Ovary (tissue), 9 donors: ENCODE results near the gene MCMBP. TPM values are rescaled to one million over a fixed set of nuclear protein-coding genes. Genes with fewer than 3 reads are reported as not detected.
"Not testable (repeated sequence)": the region's sequence is repeated elsewhere in the genome, so short reads cannot be mapped to it uniquely, and the experiment has no call there.

Experiments used
- DNase-seq, 5 donors: peaks; one replicate each; pipeline ENCODE4 v3.0.0-alpha.2; 2019 to 2020
- H3K27ac ChIP-seq, 2 donors: fragments of 200-600 bp; one replicate each; pipeline versions ENCODE4 v1.5.1 to v1.8.0; 2019 to 2022
- H3K27me3 ChIP-seq: fragments of 200-600 bp; one replicate; pipeline ENCODE4 v1.8.0; 2022
- H3K36me3 ChIP-seq: fragments of 200-600 bp; sonication (generic); one replicate; pipeline ENCODE4 v1.5.1; 2019
- H3K4me1 ChIP-seq: one replicate; pipeline ENCODE4 v1.8.1; 2013; ENCODE audit warnings: mild to moderate bottlenecking, moderate library complexity; ENCODE audit not compliant: insufficient read depth
- H3K4me3 ChIP-seq: fragments of 200-600 bp; sonication (generic); one replicate; pipeline ENCODE4 v1.5.1; 2017
- H3K9me3 ChIP-seq, 2 donors: fragments of 200-600 bp in 1 of 2; sonication (generic) in 1 of 2; one replicate each; pipeline versions ENCODE4 v1.5.1 to v1.8.1; 2013 to 2019; ENCODE audit warnings: mild to moderate bottlenecking in 1 of 2, moderate library complexity in 1 of 2
- EP300 ChIP-seq: sonication (generic); formaldehyde crosslinking; IDR thresholded peaks from one replicate; pipeline ENCODE4 v1.6.1; 2017; ENCODE audit warnings: antibody characterized with exemption
- POLR2A ChIP-seq: fragments of 450-650 bp; IDR thresholded peaks from one replicate; pipeline ENCODE4 v1.6.1; 2017; ENCODE audit warnings: antibody characterized with exemption, mild to moderate bottlenecking, moderate library complexity
- WGBS, 3 donors: extraction: QIAGEN DNeasy Blood & Tissue Kit in 1 of 3; methylation state at CpG; one replicate each; pipeline versions ENCODE4 v1.1.5 to v1.1.7; 2013 to 2017; 5-methylcytosine and 5-hydroxymethylcytosine counted together
- intact Hi-C, 4 donors: fragments of 100-400 bp; cut with DNase I; formaldehyde crosslinking; loops; one replicate each; pipeline versions ENCODE4 v1.11.0 to v1.15.1; 2022 to 2023
- polyA plus RNA-seq, 2 donors: library from polyadenylated mRNA; stranded (reverse); fragments of 200-250 nt in 1 of 2; fragments of 350-450 nt in 1 of 2; fragmentation: Illumina TruSeq in 1 of 2; extraction: RNeasy Lipid Tissue Mini Kit (QIAGEN cat#74804) in 1 of 2; gene quantifications; one replicate each; pipeline ENCODE4 v1.2.3, GENCODE V29; 2013 to 2014
- total RNA-seq, 7 donors: library from RNA; depleted of rRNA in 2 of 7; stranded (reverse); fragments of >200 nt in 2 of 7; fragmentation: NEBNext Ultra II Directional in 3 of 7; extraction: Animal tissue kit (Norgen Biotek cat#: 25700) in 3 of 7; gene quantifications; one replicate each; pipeline versions ENCODE4 v1.1.0 to v1.2.4, GENCODE V29; 2016 to 2023
- TF ChIP-seq, protein P1 (sequence below), 3 donors: fragments of 450-650 bp in 2 of 3; fragments of 200-600 bp in 1 of 3; IDR thresholded peaks; one replicate each; pipeline versions ENCODE4 v1.5.1 to v1.8.0; 2016 to 2022; ENCODE audit warnings: antibody characterized with exemption in 3 of 3, mild to moderate bottlenecking in 1 of 3
- donor health status: DM: no; HTN: no; CAD: no; lungs with moderate emphysema.
- donor health status: DM: no; HTN: no; CAD: no.
- donor health status: Bipolar disorder and iron deficiency.
- donor health status: DM: yes; HTN: yes; CAD: no.
- donor health status: DM: no; HTN: no; CAD: no.
- donor health status: DM: yes; HTN: yes; CAD: no.

MCMBP gene
- total and polyA plus RNA-seq, 9 donors = 31.7 to 61.0 (median 50.6) TPM

DNA sequence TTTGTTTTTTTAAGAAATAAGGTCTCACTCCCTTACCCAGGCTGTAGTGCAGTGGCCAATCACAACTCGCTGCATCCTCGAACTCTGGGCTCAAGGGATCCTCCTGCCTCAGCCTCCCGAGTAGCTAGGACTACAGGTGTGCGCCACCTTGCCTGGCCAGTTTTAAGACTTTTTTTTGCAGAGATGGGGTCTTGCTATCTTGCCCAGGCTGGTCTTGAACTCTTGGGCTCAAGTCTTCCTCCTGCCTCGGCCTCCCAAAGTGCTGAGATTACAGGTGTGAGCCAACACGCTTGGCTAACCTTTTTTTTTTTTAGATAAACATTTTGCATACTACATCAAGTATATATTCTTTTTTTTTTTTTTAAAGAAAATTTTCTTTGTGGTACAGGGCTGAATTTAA lies 38.0 kb upstream of the MCMBP start:
- no peak for DNase-seq
- intact Hi-C loops = no loop called here
- H3K27ac ChIP-seq = no peak overlapping the region
- no peak overlapping the region for H3K4me3 ChIP-seq
- 94 to 97% (median 96%) methylated on average over 6 of the region's 6 CpGs for WGBS, 3 donors
- no peaks in the 10 kb centered on the region for H3K9me3 ChIP-seq
- H3K36me3 ChIP-seq = no peaks in the 10 kb centered on the region
- H3K27me3 ChIP-seq = no peaks in the 10 kb centered on the region
- no peak for TF ChIP-seq POLR2A
- no peak for TF ChIP-seq EP300
- TF ChIP-seq, protein P1, sequence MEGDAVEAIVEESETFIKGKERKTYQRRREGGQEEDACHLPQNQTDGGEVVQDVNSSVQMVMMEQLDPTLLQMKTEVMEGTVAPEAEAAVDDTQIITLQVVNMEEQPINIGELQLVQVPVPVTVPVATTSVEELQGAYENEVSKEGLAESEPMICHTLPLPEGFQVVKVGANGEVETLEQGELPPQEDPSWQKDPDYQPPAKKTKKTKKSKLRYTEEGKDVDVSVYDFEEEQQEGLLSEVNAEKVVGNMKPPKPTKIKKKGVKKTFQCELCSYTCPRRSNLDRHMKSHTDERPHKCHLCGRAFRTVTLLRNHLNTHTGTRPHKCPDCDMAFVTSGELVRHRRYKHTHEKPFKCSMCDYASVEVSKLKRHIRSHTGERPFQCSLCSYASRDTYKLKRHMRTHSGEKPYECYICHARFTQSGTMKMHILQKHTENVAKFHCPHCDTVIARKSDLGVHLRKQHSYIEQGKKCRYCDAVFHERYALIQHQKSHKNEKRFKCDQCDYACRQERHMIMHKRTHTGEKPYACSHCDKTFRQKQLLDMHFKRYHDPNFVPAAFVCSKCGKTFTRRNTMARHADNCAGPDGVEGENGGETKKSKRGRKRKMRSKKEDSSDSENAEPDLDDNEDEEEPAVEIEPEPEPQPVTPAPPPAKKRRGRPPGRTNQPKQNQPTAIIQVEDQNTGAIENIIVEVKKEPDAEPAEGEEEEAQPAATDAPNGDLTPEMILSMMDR (IDR thresholded peaks at IDR 0.05) = no peak
- no peaks in the 10 kb centered on the region for H3K4me1 ChIP-seq

DNA sequence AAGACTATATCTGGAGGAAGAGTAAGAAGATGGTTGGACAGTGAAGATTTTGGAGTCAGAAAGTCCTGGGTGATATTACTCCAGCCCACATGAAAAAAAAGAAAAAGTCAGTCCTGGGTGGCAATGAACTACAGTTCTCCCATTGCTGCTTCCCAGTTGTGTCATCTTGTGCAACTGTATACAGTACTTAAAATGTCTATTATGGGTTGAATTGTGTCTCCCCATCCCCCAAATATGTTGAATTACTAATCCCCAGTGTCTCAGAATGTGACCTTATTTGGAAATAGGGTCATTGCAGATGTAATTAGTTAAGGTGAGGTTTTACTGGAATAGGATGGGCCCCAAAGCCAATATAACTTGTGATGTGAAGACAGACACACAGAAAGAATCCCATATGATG lies 35.5 kb upstream of the MCMBP start:
- intact Hi-C loops = no loop called here
- Histone ChIP-seq H3K27me3 (no peaks in the 10 kb centered on the region), H3K27ac (no peak overlapping the region), H3K36me3 (no peaks in the 10 kb centered on the region), H3K9me3 (no peaks in the 10 kb centered on the region), H3K4me1 (no peaks in the 10 kb centered on the region), H3K4me3 (no peak overlapping the region)
- DNase-seq = no peak
- TF ChIP-seq, protein P1 (IDR thresholded peaks at IDR 0.05) = no peak
- no peak for TF ChIP-seq POLR2A
- no peak for TF ChIP-seq EP300

DNA sequence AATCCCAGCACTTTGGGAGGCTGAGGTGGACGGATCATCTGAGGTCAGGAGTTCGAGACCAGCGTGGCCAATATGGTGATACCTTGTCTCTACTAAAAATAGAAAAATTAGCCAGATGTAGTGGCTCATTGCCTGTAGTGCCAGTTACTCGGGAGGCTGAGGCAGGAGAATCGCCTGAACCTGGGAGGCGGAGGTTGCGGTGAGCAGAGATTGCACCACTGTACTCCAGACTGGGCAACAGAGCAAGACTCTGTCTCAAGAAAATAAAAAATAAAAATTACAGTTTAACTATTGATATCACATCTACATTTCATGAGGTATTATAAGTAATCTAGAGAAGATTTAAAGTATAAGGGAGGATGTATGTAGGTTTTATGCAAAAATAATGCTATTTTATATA lies 35.1 kb upstream of the MCMBP start:
- H3K9me3 ChIP-seq, H3K4me3 ChIP-seq, DNase-seq, intact Hi-C loops, H3K36me3 ChIP-seq, H3K4me1 ChIP-seq, H3K27ac ChIP-seq, H3K27me3 ChIP-seq: not testable (repeated sequence)
- 93 to 97% (median 94%) methylated on average over 7 of the region's 7 CpGs for WGBS, 3 donors

DNA sequence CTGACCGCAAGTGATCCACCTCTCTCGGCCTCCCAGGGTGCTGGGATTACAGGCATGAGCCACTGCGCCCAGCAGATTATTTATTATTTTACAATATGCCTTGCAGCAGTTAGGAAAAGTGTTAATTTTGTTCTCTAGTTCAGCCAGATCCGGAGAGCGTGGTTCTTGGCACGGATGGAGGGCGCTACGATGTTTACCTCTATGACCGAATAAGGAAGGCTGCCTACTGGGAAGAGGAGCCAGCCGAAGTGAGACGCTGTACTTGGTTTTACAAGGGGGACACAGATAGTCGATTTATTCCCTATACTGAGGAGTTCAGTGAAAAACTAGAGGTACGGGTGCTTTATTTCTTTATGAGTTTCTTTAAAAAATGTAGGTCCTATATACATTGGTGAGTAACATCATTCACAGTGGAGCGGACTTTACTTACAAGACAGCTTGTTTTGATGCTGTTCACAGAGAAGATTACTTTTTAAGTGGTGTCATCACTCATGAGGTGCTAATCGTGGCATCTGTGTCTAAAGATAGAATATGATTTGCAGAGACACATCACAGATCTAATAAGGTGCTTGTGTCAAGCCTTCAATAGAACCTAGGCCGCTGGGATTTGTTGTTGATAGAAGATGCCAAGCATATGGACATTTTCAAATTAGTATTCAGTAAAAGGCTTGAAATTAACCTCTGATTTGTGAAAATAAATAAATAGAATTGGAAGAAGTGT lies 31.5 kb upstream of the MCMBP start:
- Histone ChIP-seq H3K9me3 (no peaks in the 10 kb centered on the region), H3K27me3 (no peaks in the 10 kb centered on the region), H3K27ac (no peak overlapping the region), H3K4me3 (no peak overlapping the region), H3K4me1 (no peaks in the 10 kb centered on the region), H3K36me3 (no peaks in the 10 kb centered on the region)
- TF ChIP-seq EP300 = no peak
- TF ChIP-seq POLR2A = no peak
- TF ChIP-seq, protein P1 (IDR thresholded peaks at IDR 0.05) = no peak
- DNase-seq = no peak
- 87 to 90% (median 87%) methylated on average over 16 of the region's 16 CpGs for WGBS, 3 donors
- intact Hi-C loops = no loop called here

DNA sequence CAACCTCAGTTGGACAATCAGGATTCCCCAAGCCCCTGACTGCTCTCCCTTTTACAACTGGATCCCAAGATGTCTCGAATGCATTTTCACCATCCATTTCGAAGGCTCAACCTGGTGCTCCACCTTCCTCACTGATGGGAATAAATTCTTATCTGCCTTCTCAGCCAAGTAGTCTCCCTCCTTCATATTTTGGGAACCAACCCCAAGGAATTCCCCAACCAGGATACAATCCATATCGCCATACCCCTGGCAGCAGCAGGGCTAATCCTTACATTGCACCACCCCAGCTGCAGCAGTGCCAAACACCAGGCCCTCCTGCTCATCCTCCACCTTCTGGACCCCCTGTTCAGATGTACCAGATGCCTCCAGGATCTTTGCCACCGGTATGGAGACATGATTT lies 25.9 kb upstream of the MCMBP start:
- Histone ChIP-seq H3K36me3 (no peaks in the 10 kb centered on the region), H3K27me3 (no peaks in the 10 kb centered on the region), H3K27ac (no peak overlapping the region), H3K9me3 (no peaks in the 10 kb centered on the region), H3K4me1 (peaks cover 17% of the 10 kb centered on the region), H3K4me3 (no peak overlapping the region)
- 87 to 89% (median 87%) methylated on average over 4 of the region's 4 CpGs for WGBS, 3 donors
- TF ChIP-seq POLR2A (no peak), EP300 (no peak)
- TF ChIP-seq, protein P1 (IDR thresholded peaks at IDR 0.05) = no peak
- intact Hi-C loops = loop anchor here in 1 of 4 donors (10.0 kb wide), 2 partner anchors 214 to 1144 kb away; partner anchors contain the start of gene CACUL1
- no peak for DNase-seq
